Suppressor macrophage treated with lipopolysaccharide for 1 hour (primary cell): ENCODE data around the gene ATIC.

ENCODE experiments used
- DNase-seq, 3 donors: peaks; one replicate each; pipeline ENCODE4 v3.0.0-alpha.2; 2020 to 2022

The ATIC gene

GRCh38 chr2:215361876-215362561 is 50.2 kb downstream of the ATIC start:
- DNase-seq = no peak

GRCh38 chr2:215362562-215362904 is 50.7 kb downstream of the ATIC start:
- no peak for DNase-seq

GRCh38 chr2:215363039-215363438 is 51.2 kb downstream of the ATIC start:
- DNase-seq = no peak

GRCh38 chr2:215363461-215364156 is 51.8 kb downstream of the ATIC start:
- DNase-seq = no peak

- DNase-seq = no peak
Measured at GRCh38 chr2:215364157-215365155, 52.6 kb downstream of the ATIC start.

GRCh38 chr2:215365184-215365658 is 53.4 kb downstream of the ATIC start:
- no peak for DNase-seq

GRCh38 chr2:215366440-215367032 is 54.7 kb downstream of the ATIC start:
- DNase-seq = no peak

GRCh38 chr2:215367662-215368492 is 56.0 kb downstream of the ATIC start:
- peak; percentile 32 to 66 (median 52) for DNase-seq

GRCh38 chr2:215368493-215368809 is 56.6 kb downstream of the ATIC start:
- no peak for DNase-seq

- no peak for DNase-seq
Measured at GRCh38 chr2:215369181-215369760, 57.4 kb downstream of the ATIC start.

GRCh38 chr2:215370112-215370965 is 58.5 kb downstream of the ATIC start:
- DNase-seq = no peak

- DNase-seq = no peak
Measured at GRCh38 chr2:215371915-215372897, 60.3 kb downstream of the ATIC start.

GRCh38 chr2:215372968-215373649 is 61.2 kb downstream of the ATIC start:
- no peak for DNase-seq

- DNase-seq = no peak
Measured at GRCh38 chr2:215374002-215374401, 62.1 kb downstream of the ATIC start.

- no peak for DNase-seq
Measured at GRCh38 chr2:215374642-215375466, 63.0 kb downstream of the ATIC start.

GRCh38 chr2:215375467-215375830 is 63.6 kb downstream of the ATIC start:
- no peak for DNase-seq

GRCh38 chr2:215376103-215376780 is 64.4 kb downstream of the ATIC start:
- DNase-seq = no peak
